ENCODE data around the gene TCAF1. TPM values are rescaled to one million over a fixed set of nuclear protein-coding genes. Genes with fewer than 3 reads are reported as not detected.
"Not testable (repeated sequence)": the region's sequence is repeated elsewhere in the genome, so short reads cannot be mapped to it uniquely, and the experiment has no call there.

Gene TCAF1
- total RNA-seq, 1 donor from 2014 or later, result 91.9 TPM

- DNase-seq (ENCODE audit: low read depth), result no peak
Observed at GRCh38 chr7:143905509-143905908, 3.5 kb upstream of the TCAF1 start.

- DNase-seq (ENCODE audit: low read depth), result no peak
Observed at GRCh38 chr7:143902332-143902899, 440 bp upstream of the TCAF1 start.

GRCh38 chr7:143901332-143901667 lies 676 bp downstream of the TCAF1 start:
- peak; percentile 56 for DNase-seq (ENCODE audit: low read depth)

- peak; percentile 55 for DNase-seq (ENCODE audit: low read depth)
Observed at GRCh38 chr7:143900230-143900766, 1.7 kb downstream of the TCAF1 start.

- DNase-seq (ENCODE audit: low read depth), result no peak
Observed at GRCh38 chr7:143898810-143899209, 3.2 kb downstream of the TCAF1 start.

- DNase-seq (ENCODE audit: low read depth), result no peak
Observed at GRCh38 chr7:143896667-143897066, 5.3 kb downstream of the TCAF1 start.

- peak; percentile 42 for DNase-seq (ENCODE audit: low read depth)
Observed at GRCh38 chr7:143892527-143893300, 9.3 kb downstream of the TCAF1 start.

GRCh38 chr7:143891457-143891856 lies 10.5 kb downstream of the TCAF1 start:
- no peak for DNase-seq (ENCODE audit: low read depth)

GRCh38 chr7:143890558-143890957 lies 11.4 kb downstream of the TCAF1 start:
- DNase-seq (ENCODE audit: low read depth), result no peak

GRCh38 chr7:143889068-143889467 lies 12.9 kb downstream of the TCAF1 start:
- DNase-seq (ENCODE audit: low read depth), result no peak

- DNase-seq (ENCODE audit: low read depth), result no peak
Observed at GRCh38 chr7:143886826-143887477, 15.0 kb downstream of the TCAF1 start.

- peak; percentile 31 for DNase-seq (ENCODE audit: low read depth)
Observed at GRCh38 chr7:143885951-143886350, 16.0 kb downstream of the TCAF1 start.

GRCh38 chr7:143884969-143885559 lies 16.9 kb downstream of the TCAF1 start:
- DNase-seq (ENCODE audit: low read depth), result peak; percentile 27

GRCh38 chr7:143884241-143884968 lies 17.6 kb downstream of the TCAF1 start:
- DNase-seq (ENCODE audit: low read depth), result no peak

- DNase-seq (ENCODE audit: low read depth), result no peak
Observed at GRCh38 chr7:143882604-143883078, 19.3 kb downstream of the TCAF1 start.

GRCh38 chr7:143882020-143882603 lies 19.9 kb downstream of the TCAF1 start:
- no peak for DNase-seq (ENCODE audit: low read depth)

GRCh38 chr7:143878884-143879283 lies 23.1 kb downstream of the TCAF1 start:
- DNase-seq (ENCODE audit: low read depth), result no peak

- no peak for DNase-seq (ENCODE audit: low read depth)
Observed at GRCh38 chr7:143877098-143877497, 24.9 kb downstream of the TCAF1 start.

GRCh38 chr7:143876218-143876617 lies 25.8 kb downstream of the TCAF1 start:
- DNase-seq (ENCODE audit: low read depth), result no peak

- not testable (repeated sequence) for DNase-seq (ENCODE audit: low read depth)
Observed at GRCh38 chr7:143873242-143873641, 28.7 kb downstream of the TCAF1 start.

GRCh38 chr7:143871534-143871933 lies 30.4 kb downstream of the TCAF1 start:
- DNase-seq (ENCODE audit: low read depth), result not testable (repeated sequence)
